SK-N-SH (cell line): ENCODE results near the gene TADA2B. TPM values are rescaled to one million over a fixed set of nuclear protein-coding genes. Genes with fewer than 3 reads are reported as not detected.

Experiments
- CTCF ChIA-PET: fragments of 300-600, 350-600 bp; formaldehyde crosslinking; extraction: SDS; loops from one replicate; lab custom pipeline; 2021; lab: Yijun Ruan, JAX
- POLR2A ChIA-PET: fragments of 350-600 bp; sonication (Branson Sonifier 250); formaldehyde crosslinking; extraction: SDS; loops from one replicate; lab custom pipeline; 2020; ENCODE audit warnings: antibody characterized with exemption, inconsistent platforms; lab: Yijun Ruan, JAX
- DNase-seq: peaks from one replicate; pipeline ENCODE4 v3.0.0; 2012
- H2AFZ ChIP-seq: fragments of 200-600 bp; sonication (generic); 2 replicates; pipeline ENCODE4 v1.8.1; 2016; ENCODE audit warnings: antibody characterized with exemption, mild to moderate bottlenecking, low read depth
- H3F3A ChIP-seq: fragments of 200-600 bp; sonication (generic); replicated peaks from 2 replicates; pipeline ENCODE3; 2016; ENCODE audit warnings: antibody characterized with exemption, mild to moderate bottlenecking; ENCODE audit not compliant: insufficient read depth
- H3K27ac ChIP-seq, 2 experiments: fragments of 200-500 bp in 1 of 2; fragments of 200-600 bp in 1 of 2; sonication (Bioruptor generic) in 1 of 2; sonication (generic), shearing (Covaris generic) in 1 of 2; 2 replicates each; pipeline versions ENCODE4 v1.5.1 to v1.6.1; 2014 to 2016; ENCODE audit warnings: low read depth in 2 of 2, inconsistent platforms in 1 of 2, low read length in 1 of 2, mild to moderate bottlenecking in 1 of 2, mixed read lengths in 1 of 2
- H3K27me3 ChIP-seq: fragments of 200-600 bp; sonication (generic), shearing (Covaris generic); 2 replicates; pipeline ENCODE4 v1.6.1; 2016; ENCODE audit warnings: mixed run types; ENCODE audit not compliant: insufficient read depth
- H3K36me3 ChIP-seq, 2 experiments: fragments of 200-500 bp in 1 of 2; fragments of 200-600 bp in 1 of 2; sonication (Bioruptor generic) in 1 of 2; sonication (generic) in 1 of 2; replicated peaks in 1 of 2; 2 replicates each; pipeline versions ENCODE3 to v1.5.1; 2014 to 2016; ENCODE audit warnings: low read length in 1 of 2, mild to moderate bottlenecking in 1 of 2; ENCODE audit not compliant: insufficient read depth in 2 of 2, control insufficient read depth in 1 of 2
- H3K4me1 ChIP-seq, 2 experiments: fragments of 200-500 bp in 1 of 2; fragments of 200-600 bp in 1 of 2; sonication (Bioruptor generic) in 1 of 2; sonication (generic), shearing (Covaris generic) in 1 of 2; 2 replicates each; pipeline versions ENCODE4 v1.5.1 to v1.6.1; 2014 to 2016; ENCODE audit warnings: low read depth in 1 of 2, low read length in 1 of 2, mixed run types in 1 of 2; ENCODE audit not compliant: insufficient read depth in 2 of 2, control insufficient read depth in 1 of 2
- H3K4me2 ChIP-seq: fragments of 200-600 bp; sonication (generic), shearing (Covaris generic); 2 replicates; pipeline ENCODE4 v1.6.1; 2017; ENCODE audit warnings: mixed run types
- H3K4me3 ChIP-seq, 2 experiments: fragments of 200-500 bp in 1 of 2; fragments of 200-600 bp in 1 of 2; sonication (Bioruptor generic) in 1 of 2; sonication (generic), shearing (Covaris generic) in 1 of 2; 2 replicates each; pipeline versions ENCODE4 v1.5.1 to v1.8.1; 2014 to 2016; ENCODE audit warnings: low read depth in 2 of 2, inconsistent platforms in 1 of 2, low read length in 1 of 2, mild to moderate bottlenecking in 1 of 2, mixed read lengths in 1 of 2, moderate library complexity in 1 of 2
- H3K79me2 ChIP-seq: fragments of 200-600 bp; sonication (generic); 2 replicates; pipeline ENCODE4 v1.8.1; 2017; ENCODE audit warnings: mild to moderate bottlenecking; ENCODE audit not compliant: insufficient read depth
- H3K9ac ChIP-seq: fragments of 200-600 bp; sonication (generic); 2 replicates; pipeline ENCODE4 v1.6.1; 2017; ENCODE audit warnings: mixed run types
- H3K9me2 ChIP-seq: fragments of 200-600 bp; sonication (generic); 2 replicates; pipeline ENCODE4 v1.6.1; 2017; ENCODE audit warnings: mixed run types
- H3K9me3 ChIP-seq: fragments of 200-600 bp; sonication (generic); 2 replicates; pipeline ENCODE4 v1.6.1; 2017; ENCODE audit warnings: mixed run types, mild to moderate bottlenecking, moderate library complexity
- H4K20me1 ChIP-seq: fragments of 200-600 bp; sonication (generic); 2 replicates; pipeline ENCODE4 v1.6.1; 2017; ENCODE audit warnings: mild to moderate bottlenecking, mixed run types; ENCODE audit not compliant: insufficient read depth
- CHD2 ChIP-seq: fragments of 150-350 bp; IDR thresholded peaks from 2 replicates; pipeline ENCODE4 v1.6.1; 2018; ENCODE audit warnings: low read length; ENCODE audit not compliant: partially characterized antibody
- FOSL2 ChIP-seq: IDR thresholded peaks from 2 replicates; pipeline ENCODE4 v1.4.0; 2012; ENCODE audit warnings: low read depth, mild to moderate bottlenecking, moderate library complexity, borderline replicate concordance
- FOXM1 ChIP-seq: IDR thresholded peaks from 2 replicates; pipeline ENCODE4 v1.4.0; 2012; ENCODE audit warnings: low read depth, mild to moderate bottlenecking
- GATA2 ChIP-seq: sonication (generic); formaldehyde crosslinking; IDR thresholded peaks from 2 replicates; pipeline ENCODE4 v1.5.0; 2020; ENCODE audit warnings: mild to moderate bottlenecking, missing genetic modification reagents
- JUND ChIP-seq: IDR thresholded peaks from 2 replicates; pipeline ENCODE4 v1.4.0; 2012
- POLR2AphosphoS5 ChIP-seq: IDR thresholded peaks from 2 replicates; pipeline ENCODE4 v1.6.1; 2012; ENCODE audit warnings: low read depth, low read length
- RAD21 ChIP-seq: IDR thresholded peaks from 2 replicates; pipeline ENCODE4 v1.6.1; 2012; ENCODE audit warnings: mild to moderate bottlenecking, low read length
- RCOR1 ChIP-seq: fragments of 150-350 bp; IDR thresholded peaks from 2 replicates; pipeline ENCODE4 v1.6.1; 2017; ENCODE audit warnings: antibody characterized with exemption, low read length
- RFX5 ChIP-seq: IDR thresholded peaks from 2 replicates; pipeline ENCODE4 v1.6.1; 2012; ENCODE audit warnings: mild to moderate bottlenecking, improper control_type of control experiment, low read length
- SMC3 ChIP-seq: IDR thresholded peaks from 2 replicates; pipeline ENCODE4 v1.6.1; 2012; ENCODE audit warnings: low read depth, low read length, improper control_type of control experiment
- TAF1 ChIP-seq: IDR thresholded peaks from 2 replicates; pipeline ENCODE4 v1.6.1; 2012; ENCODE audit warnings: low read depth, mild to moderate bottlenecking, low read length, moderate library complexity, borderline replicate concordance
- TEAD4 ChIP-seq: IDR thresholded peaks from 2 replicates; pipeline ENCODE4 v1.4.0; 2012; ENCODE audit warnings: mild to moderate bottlenecking, borderline replicate concordance; ENCODE audit not compliant: insufficient read depth
- YY1 ChIP-seq: IDR thresholded peaks from 2 replicates; pipeline ENCODE4 v1.4.0; 2012; ENCODE audit warnings: low read depth, mild to moderate bottlenecking
- ZBTB33 ChIP-seq: IDR thresholded peaks from 2 replicates; pipeline ENCODE4 v1.4.0; 2012; ENCODE audit warnings: low read depth, borderline replicate concordance
- WGBS: methylation state at CpG from one replicate; pipeline ENCODE4 v1.1.6; 2017; ENCODE audit warnings: low lambda C conversion rate; 5-methylcytosine and 5-hydroxymethylcytosine counted together
- polyA plus RNA-seq, 3 experiments: library from polyadenylated mRNA; depleted of rRNA; stranded (reverse); fragments of >200 nt; gene quantifications; 2 replicates each; pipeline ENCODE4 v1.2.3, GENCODE V29; 2012
- TF ChIP-seq, protein P1 (sequence below): IDR thresholded peaks from 2 replicates; pipeline ENCODE4; 2012
- TF ChIP-seq, protein P2 (sequence below): IDR thresholded peaks from 2 replicates; pipeline ENCODE4 v1.6.1; 2012; ENCODE audit warnings: mild to moderate bottlenecking, low read depth, low read length, moderate library complexity
- TF ChIP-seq, protein P3 (sequence below): IDR thresholded peaks from 2 replicates; pipeline ENCODE4 v1.4.0; 2012; ENCODE audit warnings: low read depth

The TADA2B gene
- polyA plus RNA-seq, 1 of the 3 experiments (the other 2 are of a cell fraction), result 8.0 TPM

DNA sequence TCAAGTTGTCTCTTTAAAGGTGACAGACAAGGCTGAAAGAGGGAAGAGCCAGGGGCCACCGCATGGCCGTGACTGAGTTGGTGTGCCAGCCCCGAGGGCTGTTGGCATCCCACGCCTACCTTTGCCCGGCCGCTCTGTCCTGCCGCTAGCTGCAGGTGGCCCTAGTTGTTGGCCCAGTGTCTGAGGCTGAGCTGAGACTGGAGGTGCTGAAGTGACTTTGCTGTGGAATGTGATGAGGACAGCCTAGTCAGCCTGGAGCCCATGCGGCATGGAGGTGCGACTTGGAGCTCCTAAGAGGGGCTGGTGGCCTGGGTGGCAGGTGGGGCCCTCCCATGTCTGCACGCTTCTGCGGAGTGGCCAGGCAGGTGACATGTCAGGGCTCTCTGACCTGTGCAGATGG is 6.6 kb downstream of the TADA2B start:
- POLR2A ChIA-PET, result no interaction called here
- Histone ChIP-seq H3K4me2 (no peak overlapping the region), H3K4me1 (peaks cover 8 to 13% of the 10 kb centered on the region in 2 experiments; a peak in 2 of 4 replicates), H3K36me3 (peaks cover 0 to 17% of the 10 kb centered on the region in 2 experiments), H3K9ac (no peak overlapping the region), H3K9me2 (no peaks in the 10 kb centered on the region), H3K27ac (no peak overlapping the region), H3K4me3 (no peak overlapping the region), H3K9me3 (no peaks in the 10 kb centered on the region), H3K79me2 (peaks cover 70% of the 10 kb centered on the region), H3F3A (peaks cover 5% of the 10 kb centered on the region), H4K20me1 (peaks cover 41% of the 10 kb centered on the region; the same call in 1 of the 2 replicates), H2AFZ (no peak overlapping the region), H3K27me3 (no peaks in the 10 kb centered on the region)
- WGBS, result no CpG with 5 or more reads among the region's 11 CpGs
- CTCF ChIA-PET, result interaction anchor here (0.7 to 1.3 kb wide), 2 partner anchors 52 to 143 kb away, joined by 3 read pairs; no protein-coding TSS in a partner anchor
- no peak for DNase-seq
- TF ChIP-seq RCOR1 (no peak), FOSL2 (no peak), YY1 (no peak)
- TF ChIP-seq, protein P1, sequence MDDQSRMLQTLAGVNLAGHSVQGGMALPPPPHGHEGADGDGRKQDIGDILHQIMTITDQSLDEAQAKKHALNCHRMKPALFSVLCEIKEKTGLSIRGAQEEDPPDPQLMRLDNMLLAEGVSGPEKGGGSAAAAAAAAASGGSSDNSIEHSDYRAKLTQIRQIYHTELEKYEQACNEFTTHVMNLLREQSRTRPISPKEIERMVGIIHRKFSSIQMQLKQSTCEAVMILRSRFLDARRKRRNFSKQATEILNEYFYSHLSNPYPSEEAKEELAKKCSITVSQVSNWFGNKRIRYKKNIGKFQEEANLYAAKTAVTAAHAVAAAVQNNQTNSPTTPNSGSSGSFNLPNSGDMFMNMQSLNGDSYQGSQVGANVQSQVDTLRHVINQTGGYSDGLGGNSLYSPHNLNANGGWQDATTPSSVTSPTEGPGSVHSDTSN, result no peak

DNA sequence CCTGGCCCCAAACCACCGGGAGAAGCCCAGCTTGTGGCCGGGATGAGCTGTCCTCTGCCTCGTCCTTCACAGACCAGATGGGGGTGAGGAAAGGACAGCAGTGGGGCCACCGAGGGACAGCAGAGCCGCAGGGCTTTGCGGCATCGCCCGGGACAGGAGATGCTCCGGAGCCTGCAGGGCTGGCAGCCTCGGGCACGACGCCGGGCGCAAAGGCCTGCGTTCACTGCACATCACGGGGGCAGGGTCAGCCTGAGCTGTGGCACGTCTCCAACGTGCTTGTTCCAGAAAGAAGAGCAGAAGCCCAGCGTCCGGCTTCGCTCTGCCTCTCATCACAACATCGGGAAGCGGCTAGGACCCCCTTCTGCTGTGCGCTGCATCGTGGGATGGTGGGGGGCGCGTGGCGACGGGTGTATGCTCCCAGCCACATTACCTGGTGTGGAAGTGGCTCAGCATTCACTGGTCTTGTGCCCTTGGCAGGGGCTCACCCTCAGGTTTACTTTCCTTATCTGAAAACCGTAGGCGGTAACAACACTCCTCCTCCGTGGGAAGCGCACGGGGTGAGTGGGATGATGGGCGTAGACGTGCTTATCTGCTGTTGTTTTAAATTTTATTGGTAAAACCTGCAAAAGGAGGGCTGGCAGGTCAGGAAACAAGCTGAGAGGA is 7.4 kb downstream of the TADA2B start:
- Histone ChIP-seq H3K9ac (no peak overlapping the region), H3K9me3 (no peaks in the 10 kb centered on the region), H3K4me3 (no peak overlapping the region), H3K4me2 (no peak overlapping the region), H3K9me2 (no peaks in the 10 kb centered on the region), H3K36me3 (peaks cover 0 to 23% of the 10 kb centered on the region in 2 experiments), H3K79me2 (peaks cover 65% of the 10 kb centered on the region), H3F3A (peaks cover 8% of the 10 kb centered on the region), H2AFZ (no peak overlapping the region), H3K27ac (no peak overlapping the region), H3K27me3 (no peaks in the 10 kb centered on the region), H3K4me1 (peaks cover 4 to 6% of the 10 kb centered on the region in 2 experiments; a peak in 2 of 4 replicates), H4K20me1 (peaks cover 34% of the 10 kb centered on the region; the same call in 1 of the 2 replicates)
- POLR2A ChIA-PET, result no interaction called here
- CTCF ChIA-PET, result interaction anchor here (0.9 to 1.3 kb wide), 3 partner anchors 8 to 144 kb away, joined by 3 to 9 read pairs (median 4); partner anchors contain the start of gene TADA2B
- WGBS, result 94% methylated on average over 26 of the region's 36 CpGs
- no peak for DNase-seq
- TF ChIP-seq FOXM1 (no peak), TAF1 (no peak), ZBTB33 (no peak), JUND (no peak), TEAD4 (no peak), RFX5 (no peak), GATA2 (CRISPR knock-in tag) (no peak), POLR2AphosphoS5 (no peak), CHD2 (no peak), RAD21 (no peak), SMC3 (no peak)
- TF ChIP-seq, protein P2, sequence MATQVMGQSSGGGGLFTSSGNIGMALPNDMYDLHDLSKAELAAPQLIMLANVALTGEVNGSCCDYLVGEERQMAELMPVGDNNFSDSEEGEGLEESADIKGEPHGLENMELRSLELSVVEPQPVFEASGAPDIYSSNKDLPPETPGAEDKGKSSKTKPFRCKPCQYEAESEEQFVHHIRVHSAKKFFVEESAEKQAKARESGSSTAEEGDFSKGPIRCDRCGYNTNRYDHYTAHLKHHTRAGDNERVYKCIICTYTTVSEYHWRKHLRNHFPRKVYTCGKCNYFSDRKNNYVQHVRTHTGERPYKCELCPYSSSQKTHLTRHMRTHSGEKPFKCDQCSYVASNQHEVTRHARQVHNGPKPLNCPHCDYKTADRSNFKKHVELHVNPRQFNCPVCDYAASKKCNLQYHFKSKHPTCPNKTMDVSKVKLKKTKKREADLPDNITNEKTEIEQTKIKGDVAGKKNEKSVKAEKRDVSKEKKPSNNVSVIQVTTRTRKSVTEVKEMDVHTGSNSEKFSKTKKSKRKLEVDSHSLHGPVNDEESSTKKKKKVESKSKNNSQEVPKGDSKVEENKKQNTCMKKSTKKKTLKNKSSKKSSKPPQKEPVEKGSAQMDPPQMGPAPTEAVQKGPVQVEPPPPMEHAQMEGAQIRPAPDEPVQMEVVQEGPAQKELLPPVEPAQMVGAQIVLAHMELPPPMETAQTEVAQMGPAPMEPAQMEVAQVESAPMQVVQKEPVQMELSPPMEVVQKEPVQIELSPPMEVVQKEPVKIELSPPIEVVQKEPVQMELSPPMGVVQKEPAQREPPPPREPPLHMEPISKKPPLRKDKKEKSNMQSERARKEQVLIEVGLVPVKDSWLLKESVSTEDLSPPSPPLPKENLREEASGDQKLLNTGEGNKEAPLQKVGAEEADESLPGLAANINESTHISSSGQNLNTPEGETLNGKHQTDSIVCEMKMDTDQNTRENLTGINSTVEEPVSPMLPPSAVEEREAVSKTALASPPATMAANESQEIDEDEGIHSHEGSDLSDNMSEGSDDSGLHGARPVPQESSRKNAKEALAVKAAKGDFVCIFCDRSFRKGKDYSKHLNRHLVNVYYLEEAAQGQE, result no peak
- TF ChIP-seq, protein P1, result no peak
- TF ChIP-seq, protein P3, sequence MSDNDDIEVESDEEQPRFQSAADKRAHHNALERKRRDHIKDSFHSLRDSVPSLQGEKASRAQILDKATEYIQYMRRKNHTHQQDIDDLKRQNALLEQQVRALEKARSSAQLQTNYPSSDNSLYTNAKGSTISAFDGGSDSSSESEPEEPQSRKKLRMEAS, result no peak
